HepG2 (cell line): ENCODE measurements around the gene MAOB. TPM values are rescaled to one million over a fixed set of nuclear protein-coding genes. Genes with fewer than 3 reads are reported as not detected.

Experiments used
- FOXK1 ChIP-seq: sonication (generic); formaldehyde crosslinking; IDR thresholded peaks from 2 replicates; pipeline ENCODE4 v1.4.0; 2020; ENCODE audit warnings: low read depth, missing genetic modification reagents, borderline replicate concordance
- HNF4G ChIP-seq, 2 experiments: sonication (generic) in 1 of 2; formaldehyde crosslinking in 1 of 2; IDR thresholded peaks; 2 replicates each; pipeline versions ENCODE4 v1.4.0 to v1.6.1; 2011 to 2020; ENCODE audit warnings: borderline replicate concordance in 2 of 2, low read depth in 2 of 2, mild to moderate bottlenecking in 2 of 2, low read length in 1 of 2, missing genetic modification reagents in 1 of 2, moderate library complexity in 1 of 2
- polyA plus RNA-seq, 8 experiments: library from polyadenylated mRNA; depleted of rRNA in 3 of 8; stranded (reverse) in 7 of 8; unstranded in 1 of 8; fragments of >200 nt; fragmentation: Illumina TruSeq in 4 of 8; extraction: Trizol in 4 of 8; gene quantifications; 2 replicates each; pipeline versions ENCODE4 v1.2.1 to v1.2.3, GENCODE V29; 2011 to 2016; ENCODE audit warnings: low read depth in 4 of 8, missing spikeins in 1 of 8, mixed read lengths in 1 of 8; ENCODE audit not compliant: insufficient read depth in 1 of 8
- total RNA-seq, 5 experiments: library from RNA; depleted of rRNA; stranded (reverse); fragments of >200 nt; fragmentation: Illumina TruSeq; extraction: Trizol; gene quantifications; 2 replicates each; pipeline ENCODE4 v1.2.3, GENCODE V29; 2016; ENCODE audit warnings: low read depth in 1 of 5
- TF ChIP-seq, protein P1 (sequence below): sonication (generic); formaldehyde crosslinking; IDR thresholded peaks from 2 replicates; pipeline ENCODE4 v1.4.0; 2020; ENCODE audit warnings: missing genetic modification reagents
- TF ChIP-seq, protein P2 (sequence below): sonication (generic); formaldehyde crosslinking; IDR thresholded peaks from 2 replicates; pipeline ENCODE4 v1.4.0; 2020; ENCODE audit warnings: mild to moderate bottlenecking, missing genetic modification reagents
- TF ChIP-seq, protein P3 (sequence below), 2 experiments: fragments of 450-650 bp in 1 of 2; sonication (generic) in 1 of 2; formaldehyde crosslinking; IDR thresholded peaks; 2 replicates each; pipeline versions ENCODE4 v1.5.0 to v1.8.0; 2020 to 2022; ENCODE audit warnings: mild to moderate bottlenecking in 1 of 2, missing genetic modification reagents in 1 of 2

MAOB gene
- total and polyA plus RNA-seq, 2 of the 13 experiments (the other 11 are each of a cell fraction or from before 2014, with no cell fraction given): 11.0 to 19.0 TPM

DNA sequence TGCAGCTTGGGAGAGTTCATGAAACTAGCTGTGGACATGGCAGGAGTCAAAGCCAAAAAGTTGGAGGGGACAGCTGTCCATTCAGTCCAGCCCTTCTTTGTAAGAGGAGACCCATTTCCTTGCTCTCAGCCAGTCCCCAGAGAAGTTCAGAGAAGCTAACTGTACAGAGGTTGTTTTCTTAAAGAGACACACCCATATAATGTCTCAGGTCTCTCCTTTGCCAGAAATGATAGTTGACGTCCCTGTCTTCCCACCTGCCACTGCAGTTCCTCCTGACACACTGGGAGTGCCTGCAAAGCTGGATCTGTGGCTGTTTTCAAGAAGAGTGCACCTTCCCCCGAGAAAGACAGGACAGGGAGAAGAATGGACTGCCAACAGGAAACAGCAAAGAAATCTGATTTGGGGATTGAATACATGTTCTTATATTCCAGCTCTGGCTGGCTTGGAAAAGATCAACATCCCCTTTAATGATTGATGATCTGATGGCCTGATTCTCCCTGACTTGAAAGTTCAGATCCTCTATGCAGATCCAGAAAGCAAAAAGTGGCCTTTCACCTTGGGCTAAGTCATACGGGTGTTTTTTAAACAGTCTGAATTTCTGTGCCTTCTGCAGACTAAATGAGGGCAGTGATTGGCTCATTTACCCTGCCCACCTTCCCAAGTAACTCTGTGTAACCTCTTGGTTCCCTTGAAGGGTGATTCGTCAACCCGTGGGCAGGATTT lies 139.0 kb downstream of the MAOB start (continued):
- TF ChIP-seq FOXK1 (CRISPR knock-in tag): no peak
- TF ChIP-seq, protein P1, sequence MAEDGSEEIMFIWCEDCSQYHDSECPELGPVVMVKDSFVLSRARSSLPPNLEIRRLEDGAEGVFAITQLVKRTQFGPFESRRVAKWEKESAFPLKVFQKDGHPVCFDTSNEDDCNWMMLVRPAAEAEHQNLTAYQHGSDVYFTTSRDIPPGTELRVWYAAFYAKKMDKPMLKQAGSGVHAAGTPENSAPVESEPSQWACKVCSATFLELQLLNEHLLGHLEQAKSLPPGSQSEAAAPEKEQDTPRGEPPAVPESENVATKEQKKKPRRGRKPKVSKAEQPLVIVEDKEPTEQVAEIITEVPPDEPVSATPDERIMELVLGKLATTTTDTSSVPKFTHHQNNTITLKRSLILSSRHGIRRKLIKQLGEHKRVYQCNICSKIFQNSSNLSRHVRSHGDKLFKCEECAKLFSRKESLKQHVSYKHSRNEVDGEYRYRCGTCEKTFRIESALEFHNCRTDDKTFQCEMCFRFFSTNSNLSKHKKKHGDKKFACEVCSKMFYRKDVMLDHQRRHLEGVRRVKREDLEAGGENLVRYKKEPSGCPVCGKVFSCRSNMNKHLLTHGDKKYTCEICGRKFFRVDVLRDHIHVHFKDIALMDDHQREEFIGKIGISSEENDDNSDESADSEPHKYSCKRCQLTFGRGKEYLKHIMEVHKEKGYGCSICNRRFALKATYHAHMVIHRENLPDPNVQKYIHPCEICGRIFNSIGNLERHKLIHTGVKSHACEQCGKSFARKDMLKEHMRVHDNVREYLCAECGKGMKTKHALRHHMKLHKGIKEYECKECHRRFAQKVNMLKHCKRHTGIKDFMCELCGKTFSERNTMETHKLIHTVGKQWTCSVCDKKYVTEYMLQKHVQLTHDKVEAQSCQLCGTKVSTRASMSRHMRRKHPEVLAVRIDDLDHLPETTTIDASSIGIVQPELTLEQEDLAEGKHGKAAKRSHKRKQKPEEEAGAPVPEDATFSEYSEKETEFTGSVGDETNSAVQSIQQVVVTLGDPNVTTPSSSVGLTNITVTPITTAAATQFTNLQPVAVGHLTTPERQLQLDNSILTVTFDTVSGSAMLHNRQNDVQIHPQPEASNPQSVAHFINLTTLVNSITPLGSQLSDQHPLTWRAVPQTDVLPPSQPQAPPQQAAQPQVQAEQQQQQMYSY: no peak
- TF ChIP-seq, protein P2, sequence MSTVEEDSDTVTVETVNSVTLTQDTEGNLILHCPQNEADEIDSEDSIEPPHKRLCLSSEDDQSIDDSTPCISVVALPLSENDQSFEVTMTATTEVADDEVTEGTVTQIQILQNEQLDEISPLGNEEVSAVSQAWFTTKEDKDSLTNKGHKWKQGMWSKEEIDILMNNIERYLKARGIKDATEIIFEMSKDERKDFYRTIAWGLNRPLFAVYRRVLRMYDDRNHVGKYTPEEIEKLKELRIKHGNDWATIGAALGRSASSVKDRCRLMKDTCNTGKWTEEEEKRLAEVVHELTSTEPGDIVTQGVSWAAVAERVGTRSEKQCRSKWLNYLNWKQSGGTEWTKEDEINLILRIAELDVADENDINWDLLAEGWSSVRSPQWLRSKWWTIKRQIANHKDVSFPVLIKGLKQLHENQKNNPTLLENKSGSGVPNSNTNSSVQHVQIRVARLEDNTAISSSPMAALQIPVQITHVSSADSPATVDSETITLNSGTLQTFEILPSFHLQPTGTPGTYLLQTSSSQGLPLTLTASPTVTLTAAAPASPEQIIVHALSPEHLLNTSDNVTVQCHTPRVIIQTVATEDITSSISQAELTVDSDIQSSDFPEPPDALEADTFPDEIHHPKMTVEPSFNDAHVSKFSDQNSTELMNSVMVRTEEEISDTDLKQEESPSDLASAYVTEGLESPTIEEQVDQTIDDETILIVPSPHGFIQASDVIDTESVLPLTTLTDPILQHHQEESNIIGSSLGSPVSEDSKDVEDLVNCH (CRISPR knock-in tag): no peak
- no peak for TF ChIP-seq HNF4G (IDR thresholded peaks at IDR 0.05; ENCODE audit: borderline replicate concordance, low read depth, low read length)
- TF ChIP-seq HNF4G (CRISPR knock-in tag; IDR thresholded peaks at IDR 0.05; ENCODE audit: borderline replicate concordance, low read depth): no peak
- TF ChIP-seq, protein P3, sequence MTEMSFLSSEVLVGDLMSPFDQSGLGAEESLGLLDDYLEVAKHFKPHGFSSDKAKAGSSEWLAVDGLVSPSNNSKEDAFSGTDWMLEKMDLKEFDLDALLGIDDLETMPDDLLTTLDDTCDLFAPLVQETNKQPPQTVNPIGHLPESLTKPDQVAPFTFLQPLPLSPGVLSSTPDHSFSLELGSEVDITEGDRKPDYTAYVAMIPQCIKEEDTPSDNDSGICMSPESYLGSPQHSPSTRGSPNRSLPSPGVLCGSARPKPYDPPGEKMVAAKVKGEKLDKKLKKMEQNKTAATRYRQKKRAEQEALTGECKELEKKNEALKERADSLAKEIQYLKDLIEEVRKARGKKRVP (CRISPR knock-in tag; IDR thresholded peaks at IDR 0.05): no peak
